K562 (cell line): ENCODE data around the gene TMEM273. TPM values are rescaled to one million over a fixed set of nuclear protein-coding genes. Genes with fewer than 3 reads are reported as not detected.
A peak's percentile ranks its signal among the peaks of the same experiment; 100 is the strongest.

Source experiments
- BCL6 ChIP-seq: fragments of 250-450 bp; sonication (Bioruptor Pico); IDR thresholded peaks from 2 replicates; pipeline ENCODE4 v1.4.0; 2020
- CBX2 ChIP-seq: fragments of 200-600 bp; sonication (generic); IDR thresholded peaks from one replicate; pipeline ENCODE4 v1.6.1; 2012; ENCODE audit warnings: mild to moderate bottlenecking, low read length, inconsistent platforms; ENCODE audit not compliant: insufficient read depth, poor library complexity, severe bottlenecking
- CSDE1 ChIP-seq, 2 experiments: fragments of 450-650 bp; IDR thresholded peaks; 2 replicates each; pipeline ENCODE4 v1.6.1; 2016; ENCODE audit warnings: mild to moderate bottlenecking in 1 of 2
- DDX20 ChIP-seq: fragments of 450-650 bp; IDR thresholded peaks from 2 replicates; pipeline ENCODE4 v1.6.1; 2016; ENCODE audit warnings: missing genetic modification characterization, low read depth, mild to moderate bottlenecking, missing compliant biosample characterization, moderate library complexity
- EHMT2 ChIP-seq: fragments of 450-650 bp; IDR thresholded peaks from 2 replicates; pipeline ENCODE4 v1.6.1; 2018; ENCODE audit warnings: antibody characterized with exemption
- HEY1 ChIP-seq: fragments of 250-450 bp; sonication (Bioruptor Pico); IDR thresholded peaks from 2 replicates; pipeline ENCODE4 v1.5.0; 2020; ENCODE audit warnings: mild to moderate bottlenecking, moderate library complexity, borderline replicate concordance
- HNRNPL ChIP-seq: fragments of 200-400 bp; formaldehyde crosslinking; IDR thresholded peaks from 2 replicates; pipeline ENCODE4 v1.6.1; 2017; ENCODE audit warnings: low read depth, mild to moderate bottlenecking, low read length
- IFI16 ChIP-seq: fragments of 250-450 bp; sonication (Bioruptor Pico); IDR thresholded peaks from 2 replicates; pipeline ENCODE4 v2.1.2; 2022; ENCODE audit warnings: mild to moderate bottlenecking, inconsistent platforms
- JUN ChIP-seq, 2 experiments: sonication (generic) in 1 of 2; formaldehyde crosslinking in 1 of 2; IDR thresholded peaks; 2 replicates each; pipeline versions ENCODE4 v1.6.1 to v1.8.0; 2012 to 2022; ENCODE audit warnings: borderline replicate concordance in 2 of 2, mild to moderate bottlenecking in 2 of 2, improper control_type of control experiment in 1 of 2, low read depth in 1 of 2, low read length in 1 of 2, missing genetic modification reagents in 1 of 2
- LEF1 ChIP-seq: fragments of 450-650 bp; IDR thresholded peaks from 2 replicates; pipeline ENCODE4 v1.6.1; 2016; ENCODE audit warnings: mild to moderate bottlenecking
- NFE2L1 ChIP-seq: fragments of 450-650 bp; IDR thresholded peaks from 2 replicates; pipeline ENCODE4 v1.6.1; 2016; ENCODE audit warnings: missing genetic modification characterization, low read depth, mild to moderate bottlenecking, missing compliant biosample characterization, moderate library complexity, borderline replicate concordance
- PHB2 ChIP-seq: fragments of 450-650 bp; IDR thresholded peaks from 2 replicates; pipeline ENCODE4 v1.6.1; 2017; ENCODE audit warnings: low read depth
- PHF21A ChIP-seq: fragments of 450-650 bp; IDR thresholded peaks from 2 replicates; pipeline ENCODE4 v1.6.1; 2017; ENCODE audit warnings: low read depth, borderline replicate concordance
- POLR2B ChIP-seq: fragments of 450-650 bp; IDR thresholded peaks from 2 replicates; pipeline ENCODE4 v1.6.1; 2018; ENCODE audit warnings: low read depth; ENCODE audit not compliant: partially characterized antibody
- PTBP1 ChIP-seq: fragments of 200-400 bp; formaldehyde crosslinking; IDR thresholded peaks from 2 replicates; pipeline ENCODE4 v1.6.1; 2017; ENCODE audit warnings: low read depth, low read length
- PTTG1 ChIP-seq: fragments of 450-650 bp; IDR thresholded peaks from 2 replicates; pipeline ENCODE4 v1.6.1; 2016; ENCODE audit warnings: low read depth, mild to moderate bottlenecking, missing genetic modification characterization, missing compliant biosample characterization
- RAD21 ChIP-seq, 2 experiments: fragments of 250-450 bp in 1 of 2; fragments of 450-650 bp in 1 of 2; sonication (Bioruptor Pico) in 1 of 2; formaldehyde crosslinking in 1 of 2; IDR thresholded peaks in 1 of 2; conservative IDR thresholded peaks in 1 of 2; 2 replicates each; pipeline versions ENCODE4 v1.4.0 to v1.8.0; 2020 to 2022; ENCODE audit warnings: mild to moderate bottlenecking in 2 of 2, moderate library complexity in 1 of 2
- SMARCA4 ChIP-seq: fragments of 450-650 bp; IDR thresholded peaks from 2 replicates; pipeline ENCODE4 v1.6.1; 2016
- SRSF9 ChIP-seq: fragments of 200-400 bp; formaldehyde crosslinking; IDR thresholded peaks from 2 replicates; pipeline ENCODE4 v1.6.1; 2017; ENCODE audit warnings: low read depth, low read length, borderline replicate concordance
- STAT5A ChIP-seq: IDR thresholded peaks from 2 replicates; pipeline ENCODE4 v1.6.1; 2012; ENCODE audit warnings: low read length, inconsistent platforms, borderline replicate concordance
- ZKSCAN8 ChIP-seq: fragments of 200-800 bp; sonication (Bioruptor generic); IDR thresholded peaks from 2 replicates; pipeline ENCODE4 v1.6.1; 2016; ENCODE audit warnings: missing genetic modification characterization, missing compliant biosample characterization
- ZNF165 ChIP-seq: fragments of 250-450 bp; sonication (Bioruptor Pico); IDR thresholded peaks from 2 replicates; pipeline ENCODE4 v1.4.0; 2020; ENCODE audit warnings: borderline replicate concordance
- ZNF740 ChIP-seq, 3 experiments: fragments of 200-800 bp in 1 of 3; sonication (Bioruptor generic) in 1 of 3; sonication (generic) in 1 of 3; formaldehyde crosslinking in 1 of 3; IDR thresholded peaks; 2 replicates each; pipeline versions ENCODE4 v1.6.1 to v1.8.0; 2016 to 2022; ENCODE audit warnings: mild to moderate bottlenecking in 2 of 3, missing compliant biosample characterization in 2 of 3, missing genetic modification characterization in 2 of 3, missing genetic modification reagents in 1 of 3
- polyA plus RNA-seq, 8 experiments: library from polyadenylated mRNA; depleted of rRNA in 4 of 8; stranded (reverse) in 5 of 8; unstranded in 3 of 8; fragments of >200 nt; fragmentation: Nextera tagmentation in 2 of 8; fragmentation: Illumina TruSeq in 1 of 8; extraction: Ambion mirVana in 2 of 8; extraction: Trizol in 1 of 8; gene quantifications; 2 replicates each; pipeline versions ENCODE4 v1.2.1 to v1.2.3, GENCODE V29; 2011 to 2014; ENCODE audit warnings: inconsistent platforms in 1 of 8, missing spikeins in 1 of 8
- total RNA-seq, 7 experiments: library from RNA; depleted of rRNA in 6 of 7; stranded (reverse); fragments of >200 nt in 6 of 7; fragmentation: Illumina TruSeq in 2 of 7; extraction: Trizol in 2 of 7; gene quantifications; 2 replicates each; pipeline versions ENCODE4 v1.2.1 to v1.2.3, GENCODE V29; 2011 to 2021; ENCODE audit warnings: low replicate concordance in 1 of 7
- TF ChIP-seq, protein P1 (sequence below): sonication (generic); formaldehyde crosslinking; IDR thresholded peaks from 2 replicates; pipeline ENCODE4 v1.9.0; 2022; ENCODE audit warnings: mild to moderate bottlenecking, missing genetic modification reagents
- TF ChIP-seq, protein P2 (sequence below), 2 experiments: IDR thresholded peaks; 2 replicates each; pipeline ENCODE4 v1.6.1; 2011; ENCODE audit warnings: borderline replicate concordance in 1 of 2, control low read depth in 1 of 2, low read depth in 1 of 2, low read length in 1 of 2, mild to moderate bottlenecking in 1 of 2, mixed read lengths in 1 of 2, moderate library complexity in 1 of 2; ENCODE audit not compliant: insufficient read depth in 1 of 2, insufficient read length in 1 of 2, poor library complexity in 1 of 2, severe bottlenecking in 1 of 2; ENCODE audit errors: extremely low read depth in 1 of 2

TMEM273 gene
- total and polyA plus RNA-seq, 9 of the 15 experiments (the other 6 are each of a cell fraction or from before 2014, with no cell fraction given), result 39.2 to 131 (median 95.6) TPM

GRCh38 chr10:49165821-49166483 is 22.2 kb downstream of the TMEM273 start (continued):
- no peak for TF ChIP-seq PTBP1
- TF ChIP-seq, protein P1, sequence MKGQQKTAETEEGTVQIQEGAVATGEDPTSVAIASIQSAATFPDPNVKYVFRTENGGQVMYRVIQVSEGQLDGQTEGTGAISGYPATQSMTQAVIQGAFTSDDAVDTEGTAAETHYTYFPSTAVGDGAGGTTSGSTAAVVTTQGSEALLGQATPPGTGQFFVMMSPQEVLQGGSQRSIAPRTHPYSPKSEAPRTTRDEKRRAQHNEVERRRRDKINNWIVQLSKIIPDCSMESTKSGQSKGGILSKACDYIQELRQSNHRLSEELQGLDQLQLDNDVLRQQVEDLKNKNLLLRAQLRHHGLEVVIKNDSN, result no peak
- TF ChIP-seq, protein P2, sequence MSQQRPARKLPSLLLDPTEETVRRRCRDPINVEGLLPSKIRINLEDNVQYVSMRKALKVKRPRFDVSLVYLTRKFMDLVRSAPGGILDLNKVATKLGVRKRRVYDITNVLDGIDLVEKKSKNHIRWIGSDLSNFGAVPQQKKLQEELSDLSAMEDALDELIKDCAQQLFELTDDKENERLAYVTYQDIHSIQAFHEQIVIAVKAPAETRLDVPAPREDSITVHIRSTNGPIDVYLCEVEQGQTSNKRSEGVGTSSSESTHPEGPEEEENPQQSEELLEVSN (IDR thresholded peaks at IDR 0.05; ENCODE audit: borderline replicate concordance in 1 of 2, extremely low read depth in 1 of 2, insufficient read depth in 1 of 2, insufficient read length in 1 of 2, low read depth in 1 of 2, low read length in 1 of 2, poor library complexity in 1 of 2, severe bottlenecking in 1 of 2), result no peak
- no peak for TF ChIP-seq ZKSCAN8 (CRISPR knock-in tag)
- peak; percentile 78 for TF ChIP-seq LEF1
- no peak for TF ChIP-seq CSDE1 (IDR thresholded peaks at IDR 0.05)
- no peak for TF ChIP-seq ZNF740 (CRISPR knock-in tag; IDR thresholded peaks at IDR 0.05)
- TF ChIP-seq ZNF740 (tag; IDR thresholded peaks at IDR 0.05), result no peak
- no peak for TF ChIP-seq HNRNPL
- TF ChIP-seq SRSF9, result no peak
- TF ChIP-seq NFE2L1 (tag), result peak; percentile 99
- TF ChIP-seq CBX2, result no peak
- TF ChIP-seq STAT5A, result peak; percentile 77
- no peak for TF ChIP-seq PHB2
- TF ChIP-seq RAD21 (CRISPR knock-in tag; conservative IDR thresholded peaks at IDR 0.05 in 1 of 2, IDR thresholded peaks at IDR 0.05 in 1 of 2), result peak; percentile 20 to 25; a peak in 2 of 4 replicates
- 0 out of 2 replicates have a peak, but pooled peaks have one; percentile 68 for TF ChIP-seq HEY1 (CRISPR knock-in tag)
- TF ChIP-seq DDX20 (tag), result no peak
- TF ChIP-seq ZNF165 (CRISPR knock-in tag), result no peak
- TF ChIP-seq PTTG1, result peak; percentile 57; the same call in 1 of the 2 replicates
- peak; percentile 42; the same call in 1 of the 2 replicates for TF ChIP-seq EHMT2
- TF ChIP-seq BCL6, result 0 out of 2 replicates have a peak, but pooled peaks have one; percentile 13
- TF ChIP-seq IFI16 (CRISPR knock-in tag), result no peak
- no peak for TF ChIP-seq PHF21A
- peak; percentile 96 for TF ChIP-seq SMARCA4
- TF ChIP-seq JUN (IDR thresholded peaks at IDR 0.05; ENCODE audit: borderline replicate concordance, low read depth, low read length), result 0 out of 2 replicates have a peak, but pooled peaks have one; percentile 7
- TF ChIP-seq JUN (CRISPR knock-in tag; IDR thresholded peaks at IDR 0.05; ENCODE audit: borderline replicate concordance), result no peak
- no peak for TF ChIP-seq POLR2B
